ENCODE measurements around the gene ANKAR. TPM values are rescaled to one million over a fixed set of nuclear protein-coding genes. Genes with fewer than 3 reads are reported as not detected.

The ANKAR gene
- total RNA-seq, 4 donors from 2014 or later = 0.95 to 11.0 (median 5.3) TPM

- peaks cover 9% of the 10 kb centered on the region for H3K4me1 ChIP-seq
- 95% methylated on average over 5 of the region's 5 CpGs for WGBS
- no peak for DNase-seq (ENCODE audit: low spot score in 2 of 2)
- no peak overlapping the region for H3K27ac ChIP-seq
- TF ChIP-seq POLR2AphosphoS5 (IDR thresholded peaks at IDR 0.05) (no peak), POLR2A (IDR thresholded peaks at IDR 0.05) (no peak), CTCF (IDR thresholded peaks at IDR 0.05) (no peak), EP300 (IDR thresholded peaks at IDR 0.05) (no peak)
- H3K36me3 ChIP-seq = peaks cover 48% of the 10 kb centered on the region
- no peak overlapping the region for H3K4me3 ChIP-seq
- no peaks in the 10 kb centered on the region for H3K27me3 ChIP-seq
- H3K9me3 ChIP-seq = no peaks in the 10 kb centered on the region
These were observed 4.6 kb upstream of the ANKAR start for GRCh38 chr2:189669913-189670312.

GRCh38 chr2:189673661-189674373, 653 bp upstream of the ANKAR start:
- Histone ChIP-seq H3K4me3 (peak overlapping the region; percentile 52), H3K27me3 (no peaks in the 10 kb centered on the region), H3K9me3 (no peaks in the 10 kb centered on the region), H3K36me3 (peaks cover 21% of the 10 kb centered on the region), H3K27ac (peak overlapping the region; percentile 89), H3K4me1 (peaks cover 11% of the 10 kb centered on the region)
- no peak for DNase-seq (ENCODE audit: low spot score in 2 of 2)
- TF ChIP-seq POLR2AphosphoS5 (IDR thresholded peaks at IDR 0.05) (no peak), POLR2A (IDR thresholded peaks at IDR 0.05) (no peak), CTCF (IDR thresholded peaks at IDR 0.05) (no peak), EP300 (IDR thresholded peaks at IDR 0.05) (no peak)
- 28% methylated on average over 12 of the region's 12 CpGs for WGBS

DNA sequence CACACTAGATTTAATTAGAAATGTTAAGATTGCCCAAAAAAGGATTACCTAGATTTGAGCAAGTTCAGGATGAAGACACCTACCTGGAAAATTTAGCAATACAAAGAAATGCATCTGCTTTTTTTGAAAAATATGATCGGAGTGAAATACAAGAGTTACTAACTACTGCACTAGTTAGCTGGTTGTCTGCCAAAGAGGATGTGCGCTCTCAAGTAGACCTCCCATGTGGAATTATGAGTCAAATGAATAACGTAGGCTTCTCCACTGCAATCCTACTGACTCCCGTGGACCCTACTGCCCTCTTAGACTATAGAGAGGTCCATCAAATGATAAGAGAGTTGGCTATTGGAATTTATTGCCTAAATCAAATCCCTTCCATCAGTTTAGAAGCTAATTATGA, 2.0 kb downstream of the ANKAR start:
- no peaks in the 10 kb centered on the region for H3K27me3 ChIP-seq
- peaks cover 2% of the 10 kb centered on the region for H3K36me3 ChIP-seq
- H3K4me3 ChIP-seq = no peak overlapping the region
- peaks cover 11% of the 10 kb centered on the region for H3K4me1 ChIP-seq
- no peak overlapping the region for H3K27ac ChIP-seq
- DNase-seq (ENCODE audit: low spot score in 2 of 2) = no peak
- TF ChIP-seq POLR2AphosphoS5 (IDR thresholded peaks at IDR 0.05) (no peak), POLR2A (IDR thresholded peaks at IDR 0.05) (no peak), CTCF (IDR thresholded peaks at IDR 0.05) (no peak), EP300 (IDR thresholded peaks at IDR 0.05) (no peak)
- 55% methylated on average over 4 of the region's 4 CpGs for WGBS
- no peaks in the 10 kb centered on the region for H3K9me3 ChIP-seq

DNA sequence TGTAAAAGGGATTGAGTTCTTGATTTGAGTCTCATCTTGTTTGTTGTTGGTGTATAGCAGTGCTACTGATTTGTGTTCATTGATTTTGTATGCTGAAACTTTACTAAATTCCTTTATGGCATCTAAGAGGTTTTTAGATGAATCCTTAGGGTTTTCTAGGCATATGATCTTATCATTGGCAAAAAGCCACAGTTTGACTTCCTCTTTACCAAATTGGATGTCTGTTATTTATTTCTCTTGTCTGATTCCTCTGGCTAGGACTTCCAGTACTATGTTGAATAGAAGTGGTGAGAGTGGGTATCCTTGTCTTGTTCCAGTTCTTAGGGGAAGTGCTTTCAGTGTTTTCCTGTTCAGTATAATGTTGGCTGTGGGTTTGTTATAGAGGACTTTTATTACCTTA, 4.8 kb downstream of the ANKAR start:
- Histone ChIP-seq H3K36me3 (no peaks in the 10 kb centered on the region), H3K4me3 (no peak overlapping the region), H3K27ac (no peak overlapping the region), H3K27me3 (no peaks in the 10 kb centered on the region), H3K4me1 (peaks cover 8% of the 10 kb centered on the region), H3K9me3 (no peaks in the 10 kb centered on the region)
- TF ChIP-seq CTCF (IDR thresholded peaks at IDR 0.05) (peak in 1 of 2 donors; percentile 8), EP300 (IDR thresholded peaks at IDR 0.05) (no peak), POLR2A (IDR thresholded peaks at IDR 0.05) (no peak), POLR2AphosphoS5 (IDR thresholded peaks at IDR 0.05) (no peak)
- no peak for DNase-seq (ENCODE audit: low spot score in 2 of 2)

DNA sequence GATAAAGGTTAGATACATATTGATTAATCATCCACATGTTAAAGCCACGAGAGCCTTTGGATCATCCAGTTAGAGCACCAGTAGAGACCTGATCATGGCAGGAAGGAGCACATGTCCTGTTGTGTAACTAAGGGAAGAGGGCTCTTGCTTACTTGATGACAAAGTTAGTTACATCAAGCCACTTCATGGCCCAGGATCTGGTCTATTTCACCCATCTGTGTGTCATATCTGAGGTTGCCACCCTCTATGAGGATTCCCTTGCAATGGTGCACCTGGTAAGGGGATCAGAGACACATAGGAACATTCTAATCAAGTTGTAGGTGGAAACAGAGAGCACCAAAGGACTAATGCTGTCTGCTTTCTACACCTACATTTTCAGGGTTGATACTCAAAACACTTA, 6.7 kb downstream of the ANKAR start:
- 96% methylated on average over 1 of the region's 1 CpG for WGBS
- DNase-seq (ENCODE audit: low spot score in 2 of 2) = no peak
- Histone ChIP-seq H3K4me1 (peaks cover 9% of the 10 kb centered on the region), H3K27me3 (no peaks in the 10 kb centered on the region), H3K4me3 (no peak overlapping the region), H3K9me3 (no peaks in the 10 kb centered on the region), H3K36me3 (no peaks in the 10 kb centered on the region), H3K27ac (no peak overlapping the region)
- TF ChIP-seq CTCF (IDR thresholded peaks at IDR 0.05) = no peak
- TF ChIP-seq POLR2AphosphoS5 (IDR thresholded peaks at IDR 0.05) = no peak
- no peak for TF ChIP-seq EP300 (IDR thresholded peaks at IDR 0.05)
- TF ChIP-seq POLR2A (IDR thresholded peaks at IDR 0.05) = no peak

Measured in suprapubic skin (tissue), 4 donors.